ENCODE data around the gene NR6A1.

NR6A1 gene

DNA sequence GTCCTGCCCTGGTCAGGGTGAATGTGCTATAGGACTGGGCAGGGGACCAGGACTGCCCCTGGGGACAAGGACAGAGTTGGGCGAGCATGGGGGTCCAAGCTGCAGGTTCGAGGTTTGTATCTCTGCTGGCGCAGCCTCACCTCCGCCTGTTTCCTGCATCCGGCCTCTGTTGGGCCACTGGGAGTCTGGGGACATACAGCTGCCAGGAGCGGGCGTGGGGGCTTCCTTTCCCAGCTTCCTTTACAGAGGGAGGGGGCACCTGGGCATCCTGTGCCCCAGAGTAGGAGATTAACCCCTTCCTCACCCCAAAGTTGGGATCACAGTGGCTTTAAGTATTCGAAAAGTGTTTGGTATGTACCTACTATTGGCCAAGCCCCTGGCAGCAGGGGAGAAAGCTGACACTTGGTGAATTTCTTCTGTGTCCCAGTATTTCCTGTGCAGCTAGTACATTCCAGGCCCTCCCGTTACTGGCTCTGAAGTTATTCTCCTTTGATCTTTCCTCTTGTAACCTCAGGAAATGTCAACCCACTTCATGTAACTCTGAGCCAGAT lies 24.8 kb upstream of the NR6A1 start:
- no peak for DNase-seq

DNA sequence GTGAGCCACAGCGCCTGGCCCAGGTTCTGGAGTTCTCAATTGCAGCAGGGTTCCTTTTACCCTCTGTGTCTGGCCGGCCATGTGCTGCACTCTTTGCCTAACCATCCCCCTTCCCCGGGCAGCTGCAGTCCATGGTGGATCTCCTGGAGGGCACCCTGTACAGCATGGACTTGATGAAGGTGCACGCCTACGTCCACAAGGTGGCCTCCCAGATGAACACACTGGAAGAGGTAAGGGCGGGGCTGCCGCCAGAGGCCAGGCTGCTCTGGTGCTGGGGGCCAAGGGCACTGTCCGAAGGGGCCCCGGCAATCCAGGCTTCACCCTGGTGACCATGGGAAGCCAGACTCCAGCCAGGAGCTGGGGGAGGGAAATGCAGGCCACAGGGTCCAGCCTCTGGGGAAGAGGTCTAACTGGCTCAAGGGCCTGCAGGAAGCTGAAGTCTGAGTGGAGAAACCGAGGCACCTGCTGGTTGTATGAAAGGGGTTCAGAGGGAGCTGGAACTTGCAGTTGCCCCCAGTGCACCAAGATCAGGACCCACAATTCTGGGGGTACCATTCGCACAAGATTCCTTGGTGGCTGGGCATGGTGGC lies 23.9 kb upstream of the NR6A1 start:
- DNase-seq: no peak

DNA sequence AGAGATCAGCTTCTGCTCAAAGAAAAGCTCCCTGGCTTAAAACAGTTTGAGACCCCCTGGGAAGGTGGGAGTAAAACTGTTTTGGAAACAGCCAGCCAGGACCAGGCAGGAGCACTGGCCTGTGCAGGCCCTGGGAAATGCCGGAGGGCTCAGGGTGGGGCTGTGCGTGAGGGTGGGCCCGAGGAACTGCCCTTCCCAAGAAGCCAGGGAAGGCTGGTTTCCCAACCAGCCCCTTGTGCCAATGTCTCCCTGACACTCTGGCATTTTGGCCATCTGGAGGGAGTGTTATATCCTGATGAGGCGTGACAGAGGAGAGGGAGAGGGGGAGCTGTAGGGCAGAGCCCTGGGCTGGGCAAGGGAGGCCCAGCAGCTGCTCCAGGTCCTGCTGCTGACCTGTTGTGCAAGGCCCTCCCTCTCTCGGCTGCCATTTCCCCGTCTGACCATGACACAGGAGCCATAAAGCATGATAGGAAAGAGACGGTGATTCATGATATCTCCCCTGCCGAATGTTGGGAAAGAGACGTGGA lies 22.0 kb upstream of the NR6A1 start:
- no peak for DNase-seq

- DNase-seq: no peak
Measured at GRCh38 chr9:124792257-124793014, 21.3 kb upstream of the NR6A1 start.

DNA sequence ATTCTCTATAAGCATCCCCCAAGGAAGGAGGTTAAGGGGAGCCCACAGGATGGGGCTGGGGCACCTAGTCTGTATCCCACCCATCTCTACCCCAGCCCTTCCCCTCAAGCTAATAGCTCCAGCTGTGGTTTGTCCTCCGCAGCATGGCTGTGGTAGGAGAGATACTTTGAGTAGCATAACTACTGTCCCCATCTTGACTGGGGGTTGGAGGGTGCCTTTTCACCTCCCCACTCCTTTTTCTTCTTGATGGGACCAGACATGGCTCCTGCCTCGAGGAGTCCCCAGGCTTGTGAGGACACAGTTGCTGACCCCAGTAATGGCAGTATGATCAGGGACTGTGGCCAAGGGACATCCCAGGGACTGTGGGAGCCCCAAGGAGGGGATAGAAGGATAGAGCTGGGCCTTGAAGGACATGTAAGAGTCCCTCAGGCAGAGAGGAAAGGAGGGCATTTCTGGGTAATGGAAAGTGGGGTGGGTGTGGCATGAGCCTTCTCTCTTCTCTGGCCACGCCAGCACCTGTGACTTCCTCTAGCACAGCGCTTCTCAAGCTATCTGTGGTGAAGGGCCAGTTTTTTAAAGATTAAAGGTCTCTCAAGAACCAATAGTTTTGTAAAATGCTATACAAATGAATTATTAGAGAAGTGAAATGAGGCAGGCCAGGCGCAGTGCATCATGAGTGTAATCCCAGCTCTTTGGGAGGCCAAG lies 19.8 kb upstream of the NR6A1 start:
- no peak for DNase-seq

DNA sequence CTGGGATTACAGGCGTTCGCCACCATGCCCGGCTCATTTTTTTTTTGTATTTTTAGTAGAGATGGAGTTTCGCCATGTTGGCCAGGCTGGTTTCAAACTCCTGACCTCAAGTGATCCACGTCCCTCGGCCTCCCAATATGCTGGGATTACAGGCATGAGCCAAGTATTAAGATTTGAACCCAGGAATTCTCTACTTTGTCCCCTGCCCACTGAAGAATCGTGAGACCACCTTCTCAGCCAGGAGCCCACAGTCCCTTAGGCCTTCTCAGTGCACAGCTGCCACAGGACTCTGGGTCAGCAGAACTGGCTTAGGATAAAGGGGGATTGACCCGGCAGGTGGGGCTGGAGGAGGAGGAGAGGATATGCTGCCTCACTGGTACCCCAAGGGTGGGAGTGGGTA lies 19.2 kb upstream of the NR6A1 start:
- no peak for DNase-seq

- DNase-seq: no peak
Measured at GRCh38 chr9:124789531-124789930, 18.4 kb upstream of the NR6A1 start.

- no peak for DNase-seq
Measured at GRCh38 chr9:124788542-124789217, 17.6 kb upstream of the NR6A1 start.

GRCh38 chr9:124786881-124787573 lies 15.9 kb upstream of the NR6A1 start:
- DNase-seq: no peak

GRCh38 chr9:124784509-124784908 lies 13.4 kb upstream of the NR6A1 start:
- no peak for DNase-seq

GRCh38 chr9:124783830-124784229 lies 12.7 kb upstream of the NR6A1 start:
- no peak for DNase-seq

DNA sequence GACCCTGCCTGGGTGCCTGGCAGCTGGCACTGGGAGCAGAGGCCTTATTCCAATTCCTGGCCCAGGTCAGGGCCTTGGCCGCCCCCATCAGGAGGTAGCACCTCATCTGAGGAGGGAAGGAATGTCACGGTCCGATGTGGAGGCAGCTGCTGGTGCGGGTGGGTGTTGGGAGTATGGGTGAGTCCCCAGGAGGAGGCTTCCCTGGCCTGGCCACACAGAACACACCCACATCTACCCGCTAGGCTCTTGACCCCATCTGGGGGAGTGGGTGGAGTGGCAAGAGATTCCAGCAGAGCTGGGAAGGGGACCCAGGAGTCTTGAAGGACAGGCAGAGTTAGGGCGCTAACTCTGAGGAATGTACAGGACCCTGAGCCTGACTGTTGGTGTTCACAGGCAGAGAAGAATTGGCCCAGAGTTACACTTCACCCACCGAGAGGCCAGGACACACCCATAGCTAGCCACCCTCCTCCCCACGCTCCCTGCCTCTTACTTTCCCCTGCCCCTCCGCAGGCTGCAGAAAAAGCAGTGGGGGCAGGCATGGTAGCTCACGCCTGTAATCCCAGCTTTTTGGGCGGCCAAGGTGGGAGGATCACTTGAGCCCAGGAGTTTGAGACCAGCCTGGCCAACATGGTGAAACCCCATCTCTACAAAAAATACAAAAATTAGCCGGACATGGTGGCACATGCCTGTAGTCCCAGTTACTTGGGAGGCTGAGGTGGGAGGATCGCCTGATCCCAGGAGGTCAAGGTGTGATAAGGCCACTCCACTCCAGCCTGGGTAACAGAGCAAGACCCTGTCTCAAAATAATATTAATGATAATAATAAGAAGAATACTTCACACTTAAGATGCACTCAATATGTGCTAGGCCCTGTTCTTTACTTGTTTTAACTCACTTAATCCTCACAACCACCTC lies 11.8 kb upstream of the NR6A1 start:
- DNase-seq: no peak

GRCh38 chr9:124781967-124782660 lies 11.0 kb upstream of the NR6A1 start:
- no peak for DNase-seq

GRCh38 chr9:124780757-124781151 lies 9.6 kb upstream of the NR6A1 start:
- DNase-seq: no peak

- DNase-seq: no peak
Measured at GRCh38 chr9:124780060-124780756, 9.1 kb upstream of the NR6A1 start.

GRCh38 chr9:124779368-124780059 lies 8.4 kb upstream of the NR6A1 start:
- no peak for DNase-seq

- DNase-seq: no peak
Measured at GRCh38 chr9:124778575-124779367, 7.7 kb upstream of the NR6A1 start.

- no peak for DNase-seq
Measured at GRCh38 chr9:124776954-124777648, 6.0 kb upstream of the NR6A1 start, which contains the start of gene OLFML2A. Gene OLFML2A, plus strand, starts transcription at chr9:124777133. Its CDS starts 138 bp downstream, at chr9:124777271.
